Upper lobe of right lung (tissue), 1 donor: ENCODE data around the gene IL13. TPM values are rescaled to one million over a fixed set of nuclear protein-coding genes. Genes with fewer than 3 reads are reported as not detected.

Source experiments
- ATAC-seq: fragments of 200-7000 bp; cut with Tn5 transposase; one replicate; pipeline ENCODE4 v1.9.1; 2020; ENCODE audit warnings: mild to moderate bottlenecking, moderate library complexity
- DNase-seq: peaks from one replicate; pipeline ENCODE4 v3.0.0-alpha.2; 2020
- H3K27ac ChIP-seq: fragments of 200-600 bp; one replicate; pipeline ENCODE4 v1.8.0; 2022
- H3K27me3 ChIP-seq: fragments of 200-600 bp; one replicate; pipeline ENCODE4 v1.8.0; 2022; ENCODE audit warnings: mild to moderate bottlenecking
- H3K36me3 ChIP-seq: fragments of 200-600 bp; one replicate; pipeline ENCODE4 v1.8.0; 2022
- H3K4me1 ChIP-seq: fragments of 200-600 bp; one replicate; pipeline ENCODE4 v1.8.0; 2022
- H3K4me3 ChIP-seq: fragments of 200-600 bp; one replicate; pipeline ENCODE4 v1.8.0; 2022; ENCODE audit warnings: mild to moderate bottlenecking
- H3K9me3 ChIP-seq: fragments of 200-600 bp; one replicate; pipeline ENCODE4 v1.8.0; 2022
- CTCF ChIP-seq: fragments of 200-600 bp; IDR thresholded peaks from one replicate; pipeline ENCODE4 v1.8.0; 2022; ENCODE audit warnings: antibody characterized with exemption
- intact Hi-C: fragments of 100-400 bp; cut with DNase I; formaldehyde crosslinking; loops from one replicate; pipeline ENCODE4 v1.11.0; 2022
- total RNA-seq: library from RNA; stranded (reverse); fragmentation: NEBNext Ultra II Directional; extraction: Animal tissue kit (Norgen Biotek cat#: 25700); gene quantifications from one replicate; pipeline ENCODE4 v1.2.1, GENCODE V29; 2021
- donor health status: DM: no; HTN: yes; CAD: no; lungs with severe emphysema.

The IL13 gene
- total RNA-seq, 1 donor from 2014 or later = not detected

- ATAC-seq (no peak), DNase-seq (no peak)
- no peak for TF ChIP-seq CTCF
- Histone ChIP-seq H3K4me1 (peaks cover 10% of the 10 kb centered on the region), H3K27me3 (no peaks in the 10 kb centered on the region), H3K27ac (no peak overlapping the region), H3K4me3 (no peak overlapping the region), H3K9me3 (no peaks in the 10 kb centered on the region), H3K36me3 (no peaks in the 10 kb centered on the region)
- intact Hi-C loops = no loop called here
Measured at GRCh38 chr5:132669966-132670882, 12.3 kb downstream of the IL13 start.

GRCh38 chr5:132671000-132671399, 13.0 kb downstream of the IL13 start:
- H3K36me3 ChIP-seq = no peaks in the 10 kb centered on the region
- ATAC-seq = no peak

GRCh38 chr5:132673488-132673887, 15.5 kb downstream of the IL13 start:
- H3K4me1 ChIP-seq = peaks cover 18% of the 10 kb centered on the region
- no peak for DNase-seq
- ATAC-seq = no peak
- intact Hi-C loops = no loop called here
- TF ChIP-seq CTCF = no peak
- no peak overlapping the region for H3K4me3 ChIP-seq
- H3K36me3 ChIP-seq = no peaks in the 10 kb centered on the region
- H3K27me3 ChIP-seq = no peaks in the 10 kb centered on the region
- no peaks in the 10 kb centered on the region for H3K9me3 ChIP-seq
- H3K27ac ChIP-seq = no peak overlapping the region

More at GRCh38 chr5:132671000-132671399, 13.0 kb downstream of the IL13 start:
- H3K9me3 ChIP-seq = no peaks in the 10 kb centered on the region
- no peak overlapping the region for H3K4me3 ChIP-seq
- no peaks in the 10 kb centered on the region for H3K27me3 ChIP-seq
- no peak for TF ChIP-seq CTCF
- no peak overlapping the region for H3K27ac ChIP-seq
- H3K4me1 ChIP-seq = peaks cover 10% of the 10 kb centered on the region
- intact Hi-C loops = no loop called here
- DNase-seq = no peak

GRCh38 chr5:132673939-132674630, 16.1 kb downstream of the IL13 start, which contains the start of gene IL4:
Gene IL4, plus strand, starts transcription at chr5:132673989. Its CDS starts 62 bp downstream, at chr5:132674051.
- no peak for DNase-seq
- TF ChIP-seq CTCF = no peak
- Histone ChIP-seq H3K4me1 (peaks cover 18% of the 10 kb centered on the region), H3K27me3 (no peaks in the 10 kb centered on the region), H3K27ac (peak within 1 kb of the TSS; percentile 71), H3K9me3 (no peaks in the 10 kb centered on the region), H3K4me3 (no peak within 1 kb of the TSS), H3K36me3 (no peaks in the 10 kb centered on the region)
- no peak for ATAC-seq
- intact Hi-C loops = no loop called here

GRCh38 chr5:132674671-132675506, 16.9 kb downstream of the IL13 start:
- H3K27me3 ChIP-seq = no peaks in the 10 kb centered on the region
- no peak for DNase-seq
- intact Hi-C loops = no loop called here
- no peaks in the 10 kb centered on the region for H3K9me3 ChIP-seq
- no peaks in the 10 kb centered on the region for H3K36me3 ChIP-seq
- peaks cover 18% of the 10 kb centered on the region for H3K4me1 ChIP-seq
- no peak for TF ChIP-seq CTCF
- ATAC-seq = peak; percentile 47
- H3K4me3 ChIP-seq = no peak overlapping the region
- peak overlapping the region; percentile 71 for H3K27ac ChIP-seq
